HepG2 (cell line): ENCODE measurements around the gene PTPDC1.

Experiments
- ZNF253 ChIP-seq: sonication (generic); formaldehyde crosslinking; IDR thresholded peaks from 2 replicates; pipeline ENCODE4 v1.8.0; 2022; ENCODE audit warnings: mild to moderate bottlenecking, missing genetic modification reagents, borderline replicate concordance
- TF ChIP-seq, protein P1 (sequence below): sonication (generic); formaldehyde crosslinking; IDR thresholded peaks from 2 replicates; pipeline ENCODE4 v1.5.0; 2020; ENCODE audit warnings: mild to moderate bottlenecking, missing genetic modification reagents, moderate library complexity

DNA sequence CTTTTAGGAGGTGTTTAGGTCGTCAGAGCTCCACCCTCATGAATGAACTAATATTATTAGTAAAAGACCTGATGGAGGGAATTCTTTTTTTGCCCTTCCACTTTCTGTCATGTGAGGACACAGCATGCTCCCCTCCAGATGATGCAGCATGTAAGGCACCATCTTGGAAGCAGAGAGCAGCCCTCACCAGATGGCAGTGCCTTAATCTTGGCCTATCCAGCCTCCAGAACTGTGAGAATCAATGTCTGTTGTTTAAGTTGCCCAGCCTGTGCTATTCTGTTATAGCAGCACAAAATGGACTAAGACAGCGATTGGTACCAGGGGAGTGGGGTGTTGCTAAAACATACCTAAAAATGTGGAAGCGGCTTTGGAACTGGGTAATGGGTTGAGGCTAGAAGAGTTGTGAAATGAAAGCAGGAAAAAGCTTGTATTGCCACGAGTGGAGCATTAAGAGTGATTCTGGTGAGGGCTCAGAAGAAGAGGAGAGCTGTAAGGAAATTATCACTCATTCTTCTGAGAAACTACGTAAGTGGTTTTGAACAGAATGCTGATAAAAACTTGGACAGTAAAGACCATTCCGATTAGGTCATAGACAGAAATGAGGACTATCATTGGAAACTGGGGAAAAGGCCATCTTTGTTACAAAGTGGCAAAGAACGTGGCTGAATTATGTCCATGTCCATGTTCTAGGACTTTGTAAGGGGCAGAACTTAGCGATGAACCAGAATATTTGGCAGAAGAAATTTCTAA lies 28.6 kb downstream of the PTPDC1 start:
- TF ChIP-seq, protein P1, sequence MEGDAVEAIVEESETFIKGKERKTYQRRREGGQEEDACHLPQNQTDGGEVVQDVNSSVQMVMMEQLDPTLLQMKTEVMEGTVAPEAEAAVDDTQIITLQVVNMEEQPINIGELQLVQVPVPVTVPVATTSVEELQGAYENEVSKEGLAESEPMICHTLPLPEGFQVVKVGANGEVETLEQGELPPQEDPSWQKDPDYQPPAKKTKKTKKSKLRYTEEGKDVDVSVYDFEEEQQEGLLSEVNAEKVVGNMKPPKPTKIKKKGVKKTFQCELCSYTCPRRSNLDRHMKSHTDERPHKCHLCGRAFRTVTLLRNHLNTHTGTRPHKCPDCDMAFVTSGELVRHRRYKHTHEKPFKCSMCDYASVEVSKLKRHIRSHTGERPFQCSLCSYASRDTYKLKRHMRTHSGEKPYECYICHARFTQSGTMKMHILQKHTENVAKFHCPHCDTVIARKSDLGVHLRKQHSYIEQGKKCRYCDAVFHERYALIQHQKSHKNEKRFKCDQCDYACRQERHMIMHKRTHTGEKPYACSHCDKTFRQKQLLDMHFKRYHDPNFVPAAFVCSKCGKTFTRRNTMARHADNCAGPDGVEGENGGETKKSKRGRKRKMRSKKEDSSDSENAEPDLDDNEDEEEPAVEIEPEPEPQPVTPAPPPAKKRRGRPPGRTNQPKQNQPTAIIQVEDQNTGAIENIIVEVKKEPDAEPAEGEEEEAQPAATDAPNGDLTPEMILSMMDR, result no peak
- TF ChIP-seq ZNF253, result no peak
